Endodermal cell (in vitro differentiated cells): Measurements from ENCODE around the gene ZBTB17. TPM values are rescaled to one million over a fixed set of nuclear protein-coding genes. Genes with fewer than 3 reads are reported as not detected.

Experiments used
- DNase-seq: peaks from one replicate; pipeline ENCODE4 v3.0.0-alpha.2; 2017
- H3K27ac ChIP-seq: 2 replicates; pipeline ENCODE4 v1.5.1; 2013; ENCODE audit warnings: mild to moderate bottlenecking, low read depth, low read length, moderate library complexity
- H3K27me3 ChIP-seq: 2 replicates; pipeline ENCODE4 v1.6.1; 2013; ENCODE audit warnings: mild to moderate bottlenecking, low read length, moderate library complexity; ENCODE audit not compliant: insufficient read depth, control insufficient read depth, poor library complexity, severe bottlenecking
- H3K36me3 ChIP-seq: 2 replicates; pipeline ENCODE4 v1.7.0; 2013; ENCODE audit warnings: mild to moderate bottlenecking, low read length, moderate library complexity; ENCODE audit not compliant: control insufficient read depth, insufficient read depth
- H3K4me1 ChIP-seq: one replicate; pipeline ENCODE4 v1.7.0; 2013; ENCODE audit warnings: low read length; ENCODE audit not compliant: control insufficient read depth, insufficient read depth
- H3K4me3 ChIP-seq: 2 replicates; pipeline ENCODE4 v1.5.1; 2013; ENCODE audit warnings: mild to moderate bottlenecking, low read length, moderate library complexity
- H3K9ac ChIP-seq: 2 replicates; pipeline ENCODE4 v1.6.1; 2013; ENCODE audit warnings: mild to moderate bottlenecking, low read length, moderate library complexity; ENCODE audit not compliant: poor library complexity, severe bottlenecking; ENCODE audit errors: extremely low read depth
- H3K9me3 ChIP-seq: 2 replicates; pipeline ENCODE4 v1.6.1; 2013; ENCODE audit warnings: mild to moderate bottlenecking, low read length, moderate library complexity; ENCODE audit not compliant: control insufficient read depth
- H3K27ac Mint-ChIP-seq: 2 replicates; pipeline ENCODE4 v1.8.0; 2020; ENCODE audit warnings: mixed read lengths
- H3K27me3 Mint-ChIP-seq: 2 replicates; pipeline ENCODE4 v1.8.0; 2021; ENCODE audit warnings: mild to moderate bottlenecking, mixed read lengths; ENCODE audit not compliant: insufficient read depth
- H3K36me3 Mint-ChIP-seq: 2 replicates; pipeline ENCODE4 v1.8.0; 2020; ENCODE audit warnings: low read depth, mixed read lengths
- H3K4me1 Mint-ChIP-seq: 2 replicates; pipeline ENCODE4 v1.8.0; 2020; ENCODE audit warnings: mixed read lengths
- H3K4me3 Mint-ChIP-seq: 2 replicates; pipeline ENCODE4 v1.8.0; 2020; ENCODE audit warnings: mild to moderate bottlenecking, moderate library complexity, mixed read lengths
- H3K9me3 Mint-ChIP-seq: 2 replicates; pipeline ENCODE4 v1.8.0; 2020; ENCODE audit warnings: mild to moderate bottlenecking, mixed read lengths
- WGBS, 2 experiments: methylation state at CpG; one replicate each; pipeline versions ENCODE4 v1.1.5 to v1.1.7; 2013; ENCODE audit warnings: missing lambda C conversion rate in 2 of 2, mixed read lengths in 1 of 2; ENCODE audit not compliant: insufficient coverage in 1 of 2, insufficient read length in 1 of 2; 5-methylcytosine and 5-hydroxymethylcytosine counted together
- total RNA-seq, 2 donors: library from RNA; stranded (reverse); fragmentation: NEBNext Ultra II Directional in 1 of 2; extraction: Animal tissue kit (Norgen Biotek cat#: 25700) in 1 of 2; gene quantifications; 2 replicates in 1 of 2; 3 replicates in 1 of 2; pipeline ENCODE4 v1.2.1, GENCODE V29; 2021
- TF ChIP-seq, protein P1 (sequence below): fragments of 200-600 bp; sonication (generic); conservative IDR thresholded peaks from 2 replicates; pipeline ENCODE4 v1.5.0; 2021; ENCODE audit warnings: antibody characterized with exemption, mild to moderate bottlenecking

ZBTB17 gene
- total RNA-seq, 2 donors from 2014 or later, result 28.0 to 31.7 TPM

DNA sequence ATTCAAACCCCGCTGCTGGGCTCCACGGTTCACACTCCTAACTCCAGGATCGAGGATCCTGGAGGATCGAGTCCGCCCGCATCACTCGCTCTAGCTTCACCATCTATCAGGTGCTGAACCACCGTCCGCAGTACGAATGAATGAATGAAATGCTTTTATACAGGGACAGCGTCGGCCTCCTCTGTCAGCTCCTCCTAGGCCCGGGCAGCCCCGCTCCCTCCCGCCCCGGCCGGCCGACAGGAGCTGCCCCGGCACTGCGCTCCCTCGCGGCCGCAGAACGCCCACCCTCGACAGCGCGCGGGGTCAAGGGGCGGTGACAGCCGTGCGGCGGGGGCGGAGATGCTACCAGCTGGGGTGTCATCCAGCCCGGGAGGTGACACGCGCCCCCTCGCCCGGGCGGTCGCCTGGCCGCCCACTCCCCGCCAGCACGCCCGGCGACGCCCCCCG, 520 bp downstream of the ZBTB17 start:
- TF ChIP-seq, protein P1, sequence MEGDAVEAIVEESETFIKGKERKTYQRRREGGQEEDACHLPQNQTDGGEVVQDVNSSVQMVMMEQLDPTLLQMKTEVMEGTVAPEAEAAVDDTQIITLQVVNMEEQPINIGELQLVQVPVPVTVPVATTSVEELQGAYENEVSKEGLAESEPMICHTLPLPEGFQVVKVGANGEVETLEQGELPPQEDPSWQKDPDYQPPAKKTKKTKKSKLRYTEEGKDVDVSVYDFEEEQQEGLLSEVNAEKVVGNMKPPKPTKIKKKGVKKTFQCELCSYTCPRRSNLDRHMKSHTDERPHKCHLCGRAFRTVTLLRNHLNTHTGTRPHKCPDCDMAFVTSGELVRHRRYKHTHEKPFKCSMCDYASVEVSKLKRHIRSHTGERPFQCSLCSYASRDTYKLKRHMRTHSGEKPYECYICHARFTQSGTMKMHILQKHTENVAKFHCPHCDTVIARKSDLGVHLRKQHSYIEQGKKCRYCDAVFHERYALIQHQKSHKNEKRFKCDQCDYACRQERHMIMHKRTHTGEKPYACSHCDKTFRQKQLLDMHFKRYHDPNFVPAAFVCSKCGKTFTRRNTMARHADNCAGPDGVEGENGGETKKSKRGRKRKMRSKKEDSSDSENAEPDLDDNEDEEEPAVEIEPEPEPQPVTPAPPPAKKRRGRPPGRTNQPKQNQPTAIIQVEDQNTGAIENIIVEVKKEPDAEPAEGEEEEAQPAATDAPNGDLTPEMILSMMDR, result peak; percentile 65
- H3K36me3 Mint-ChIP-seq, result peaks cover 28% of the 10 kb centered on the region
- Histone ChIP-seq H3K36me3 (peaks cover 24% of the 10 kb centered on the region), H3K4me3 (peak overlapping the region; percentile 87), H3K9me3 (peaks cover 8% of the 10 kb centered on the region), H3K9ac (peak overlapping the region; percentile 74), H3K27ac (peak overlapping the region; percentile 97), H3K27me3 (no peaks in the 10 kb centered on the region), H3K4me1 (no peaks in the 10 kb centered on the region)
- WGBS, 2 experiments, result 0 to 1% methylated on average over 7 to 47 of the region's 47 CpGs
- peak overlapping the region; percentile 86 for H3K27ac Mint-ChIP-seq
- H3K4me3 Mint-ChIP-seq, result peak overlapping the region; percentile 78
- DNase-seq, result peak; percentile 91
- peaks cover 5% of the 10 kb centered on the region for H3K27me3 Mint-ChIP-seq
- H3K4me1 Mint-ChIP-seq, result peaks cover 7% of the 10 kb centered on the region
- peaks cover 9% of the 10 kb centered on the region for H3K9me3 Mint-ChIP-seq

DNA sequence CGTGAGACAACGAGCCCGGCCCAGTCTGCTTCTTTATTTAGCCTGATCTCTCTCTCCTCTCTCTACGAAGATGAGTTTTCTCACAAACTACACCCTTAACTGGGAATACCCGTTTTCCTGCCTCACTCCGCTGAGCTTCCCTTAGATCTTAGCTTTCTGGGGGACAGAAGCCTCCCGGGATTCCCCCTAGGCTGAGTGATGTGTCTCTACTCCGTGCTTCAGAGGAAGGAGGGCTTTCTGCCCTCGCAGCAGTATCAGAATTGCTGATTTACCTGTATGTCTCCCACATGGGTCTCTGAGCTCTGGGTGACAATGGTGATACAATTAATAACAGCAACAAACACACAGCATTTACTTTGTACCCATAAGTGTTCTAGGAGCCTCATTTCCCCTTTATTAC, 1.0 kb downstream of the ZBTB17 start:
- Mint-ChIP-seq H3K4me3 (peak overlapping the region; percentile 78), H3K27ac (peak overlapping the region; percentile 86), H3K36me3 (peaks cover 33% of the 10 kb centered on the region), H3K27me3 (peaks cover 5% of the 10 kb centered on the region), H3K4me1 (peaks cover 7% of the 10 kb centered on the region), H3K9me3 (peaks cover 14% of the 10 kb centered on the region)
- Histone ChIP-seq H3K36me3 (peaks cover 26% of the 10 kb centered on the region), H3K9ac (peak overlapping the region; percentile 74), H3K27ac (peak overlapping the region; percentile 22), H3K4me3 (peak overlapping the region; percentile 87), H3K4me1 (no peaks in the 10 kb centered on the region), H3K27me3 (no peaks in the 10 kb centered on the region), H3K9me3 (peaks cover 11% of the 10 kb centered on the region)
- no peak for DNase-seq
- TF ChIP-seq, protein P1, result no peak
- WGBS, 2 experiments, result 70 to 76% methylated on average over 8 to 9 of the region's 9 CpGs

DNA sequence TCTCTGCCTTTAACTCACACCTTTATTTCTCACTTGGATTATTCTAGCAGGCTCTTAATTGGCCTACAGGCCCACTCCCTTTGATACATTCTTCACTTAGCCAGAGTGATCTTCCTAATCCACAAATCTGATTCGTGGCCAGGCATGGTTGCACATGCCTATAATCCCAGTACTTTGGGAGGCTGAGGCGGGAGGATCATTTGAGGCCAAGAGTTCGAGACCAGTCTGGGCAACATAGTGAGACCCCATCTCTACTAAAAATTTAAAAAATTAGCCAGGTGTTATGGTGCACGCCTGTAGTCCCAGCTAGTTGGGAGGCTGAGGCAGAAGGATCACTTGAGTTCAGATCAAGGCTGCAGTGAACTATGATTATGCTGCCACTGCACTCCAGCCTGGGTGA, 2.1 kb downstream of the ZBTB17 start:
- Histone ChIP-seq H3K27me3 (no peaks in the 10 kb centered on the region), H3K4me3 (no peak overlapping the region), H3K4me1 (no peaks in the 10 kb centered on the region), H3K9me3 (peaks cover 20% of the 10 kb centered on the region), H3K9ac (no peak overlapping the region), H3K27ac (no peak overlapping the region), H3K36me3 (peaks cover 35% of the 10 kb centered on the region)
- H3K27ac Mint-ChIP-seq, result no peak overlapping the region
- H3K4me3 Mint-ChIP-seq, result no peak overlapping the region
- TF ChIP-seq, protein P1, result no peak
- WGBS, 2 experiments, result 83 to 92% methylated on average over 1 to 4 of the region's 4 CpGs
- peaks cover under 1% of the 10 kb centered on the region for H3K27me3 Mint-ChIP-seq
- H3K9me3 Mint-ChIP-seq, result peaks cover 20% of the 10 kb centered on the region
- peaks cover 42% of the 10 kb centered on the region for H3K36me3 Mint-ChIP-seq
- peaks cover 7% of the 10 kb centered on the region for H3K4me1 Mint-ChIP-seq
- DNase-seq, result no peak
